SKM-1 treated with dmso at 0.1 percent for 144 hours (cell line): Measurements from ENCODE around the gene PLA2G2D.

ENCODE experiments used
- DNase-seq: peaks from one replicate; lab custom pipeline; 2025; ENCODE audit not compliant: unreplicated experiment; lab: John Stamatoyannopoulos, UW

The PLA2G2D gene

GRCh38 chr1:20089328-20090077 lies 29.8 kb downstream of the PLA2G2D start:
- no peak for DNase-seq

GRCh38 chr1:20087668-20088067 lies 31.7 kb downstream of the PLA2G2D start:
- DNase-seq: no peak

GRCh38 chr1:20086800-20087199 lies 32.5 kb downstream of the PLA2G2D start:
- no peak for DNase-seq

- DNase-seq: no peak
These were observed 36.0 kb downstream of the PLA2G2D start for GRCh38 chr1:20083178-20083944.

- no peak for DNase-seq
These were observed 36.6 kb downstream of the PLA2G2D start for GRCh38 chr1:20082772-20083171.

DNA sequence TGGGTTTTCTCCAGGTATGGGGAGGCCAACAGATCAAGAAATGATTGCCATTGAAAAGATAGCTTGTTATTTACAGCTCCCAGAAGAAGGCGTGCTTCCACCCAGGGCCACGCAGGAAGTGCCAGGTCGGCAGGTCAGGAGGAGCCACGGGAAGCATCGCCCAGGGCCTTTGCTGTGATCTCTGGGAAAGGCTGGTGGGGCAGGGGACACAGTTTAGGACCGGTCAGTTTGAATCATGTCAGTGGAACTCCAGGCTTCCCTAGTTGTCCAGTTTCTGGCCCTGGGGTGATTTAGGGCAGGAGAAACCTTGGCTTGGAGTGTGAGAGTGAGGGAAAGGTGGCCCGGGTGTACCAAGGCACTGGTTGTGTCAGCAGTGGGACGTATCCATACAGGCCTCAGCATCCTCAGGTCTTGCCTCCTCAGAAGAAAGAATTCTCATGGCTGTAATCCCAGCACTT lies 38.0 kb downstream of the PLA2G2D start:
- no peak for DNase-seq

DNA sequence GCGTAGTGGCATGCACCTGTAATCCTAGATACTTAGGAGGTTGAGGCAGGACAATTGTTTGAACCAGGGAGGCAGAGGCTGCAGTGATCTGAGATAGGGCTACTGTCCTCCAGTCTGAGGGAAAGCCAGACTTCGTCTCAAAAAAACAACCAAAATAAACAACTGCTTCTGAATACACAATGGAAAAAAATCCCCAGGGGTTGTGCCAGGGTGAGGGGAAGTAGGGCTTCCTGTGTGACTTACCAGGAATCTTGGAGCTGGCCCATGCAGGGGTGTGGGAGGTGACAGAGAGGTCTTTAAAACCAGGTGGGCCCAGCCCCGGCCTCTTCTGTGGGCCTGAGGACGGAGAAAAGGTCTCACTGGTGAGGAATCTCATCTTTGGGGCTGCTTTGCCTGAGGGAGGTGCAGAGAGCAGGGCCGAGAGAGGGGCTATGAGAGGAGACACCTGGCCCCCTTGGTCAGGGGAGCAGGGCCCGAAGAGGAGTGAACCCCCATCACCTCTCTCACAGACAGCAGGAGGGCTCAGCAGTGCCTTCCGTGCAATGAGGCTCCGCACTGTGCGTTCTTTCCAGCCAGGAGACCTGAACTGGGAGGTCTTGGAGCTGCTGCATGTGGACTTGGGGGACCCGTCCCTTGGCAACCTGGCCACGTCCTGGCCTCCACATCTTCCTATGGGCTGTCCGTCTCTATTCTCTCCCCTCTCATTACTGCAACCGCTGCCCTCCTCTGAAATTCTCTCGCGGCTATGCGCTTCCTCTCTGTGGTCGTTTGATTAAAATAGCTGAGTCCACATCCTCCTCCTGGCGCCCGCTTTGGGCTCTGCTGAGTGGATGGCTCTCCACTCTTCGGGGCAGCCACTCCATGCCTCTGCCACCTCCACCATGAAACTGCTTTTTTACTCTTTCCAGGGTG lies 38.6 kb downstream of the PLA2G2D start:
- DNase-seq: peak; percentile 2

DNA sequence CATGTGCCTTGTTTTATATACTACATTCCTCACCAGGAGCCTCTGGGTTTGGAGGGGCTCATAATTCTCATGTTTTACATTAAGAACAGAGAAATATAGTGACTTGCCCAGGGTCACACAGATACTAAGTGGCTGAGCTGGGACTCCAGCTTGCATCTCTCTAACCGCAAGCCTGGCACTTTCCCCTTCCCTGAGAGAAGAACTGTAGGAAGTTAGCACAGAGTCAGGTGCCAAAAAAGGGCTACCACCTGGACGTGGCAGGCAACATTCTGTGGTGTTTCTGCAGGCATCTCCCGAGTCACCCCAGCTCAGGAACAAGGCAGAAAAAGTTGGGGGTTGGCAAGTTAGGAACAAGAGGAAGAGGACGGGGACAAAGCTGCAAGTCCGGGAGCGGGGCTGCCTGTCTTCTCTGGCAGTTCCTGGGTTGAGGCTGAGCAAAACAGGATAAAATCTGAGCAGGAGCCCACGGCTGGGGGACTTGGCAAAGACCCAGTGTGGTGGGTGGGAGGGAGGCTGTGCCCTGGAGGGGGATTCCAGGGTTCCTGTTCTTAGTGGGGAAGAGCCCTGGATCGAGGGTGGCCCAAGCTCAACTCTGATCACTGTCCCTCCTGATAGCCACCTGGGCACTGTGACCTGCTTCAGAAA lies 39.6 kb downstream of the PLA2G2D start:
- no peak for DNase-seq

GRCh38 chr1:20078711-20079110 lies 40.6 kb downstream of the PLA2G2D start:
- DNase-seq: no peak

- DNase-seq: no peak
These were observed 41.1 kb downstream of the PLA2G2D start for GRCh38 chr1:20078171-20078651.

DNA sequence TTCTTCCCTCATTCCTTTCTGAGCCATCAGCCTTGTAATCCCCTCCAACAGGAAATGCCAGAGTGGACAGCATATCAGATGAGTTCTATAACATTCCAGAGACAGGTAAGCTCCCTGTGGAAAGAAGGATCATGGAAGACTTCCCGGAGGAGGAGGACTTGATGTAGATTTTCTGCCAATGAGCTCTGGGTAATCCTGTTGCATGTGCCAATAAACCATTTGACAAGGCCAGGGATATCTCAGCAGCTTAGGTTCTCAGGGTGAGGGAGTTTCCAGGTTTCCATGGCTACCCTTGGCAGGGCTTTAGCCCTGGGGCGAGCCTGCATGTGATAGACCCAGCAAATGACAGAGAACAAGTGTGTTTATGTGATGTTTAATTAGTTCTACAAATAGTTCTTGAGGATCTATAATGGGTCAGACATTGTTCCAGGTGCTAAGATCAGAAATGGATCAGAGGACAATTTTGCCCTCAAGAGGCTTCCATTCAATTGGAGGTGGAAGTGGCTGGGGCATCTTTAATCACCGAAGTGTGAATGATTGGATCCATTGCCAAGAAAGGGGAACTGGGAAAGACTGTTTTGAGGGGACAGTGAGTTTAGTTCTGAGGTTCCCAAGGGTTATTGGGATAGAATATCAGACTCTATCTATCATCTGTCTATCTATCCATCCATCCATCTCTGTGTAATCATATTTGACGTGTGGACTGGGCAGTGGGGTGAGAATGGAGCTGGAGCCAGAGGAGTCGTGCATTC lies 42.5 kb downstream of the PLA2G2D start:
- no peak for DNase-seq

DNA sequence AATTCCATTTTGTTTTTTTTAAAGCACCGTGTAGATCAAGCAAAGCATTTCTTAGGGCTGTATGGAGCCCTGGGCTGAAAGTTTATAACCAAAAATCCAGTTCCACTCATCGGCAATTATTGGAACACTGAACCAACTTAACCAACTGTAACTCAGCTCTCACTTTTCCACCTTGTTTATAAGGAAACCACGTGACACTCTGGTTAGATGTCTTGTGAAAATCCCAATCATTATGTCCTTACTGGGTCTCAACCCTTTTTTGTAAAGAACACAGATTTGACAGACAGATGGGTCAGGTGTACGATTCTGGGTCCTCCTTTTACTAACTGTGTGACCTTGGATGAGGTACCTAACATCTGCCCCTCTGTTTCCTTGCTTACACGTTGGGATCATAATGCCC lies 43.1 kb downstream of the PLA2G2D start:
- DNase-seq: no peak

DNA sequence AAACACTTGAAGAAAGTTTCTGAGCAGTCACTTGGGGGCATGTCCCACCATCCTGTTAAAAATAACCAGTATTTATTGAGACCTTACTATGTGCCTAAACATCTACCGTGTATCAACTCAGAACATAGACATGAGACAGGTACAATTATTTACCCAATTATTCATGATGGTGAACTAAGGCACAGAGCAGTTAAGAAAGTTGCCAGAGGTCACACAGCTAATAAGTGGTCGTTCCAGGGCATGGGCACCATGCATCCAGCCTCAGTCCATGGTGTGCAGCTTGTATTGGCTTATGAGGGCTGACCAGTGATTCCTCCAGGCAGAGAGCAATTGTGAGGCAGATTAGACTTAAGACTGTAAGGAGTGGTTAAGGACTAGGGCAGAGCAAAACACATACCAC lies 44.0 kb downstream of the PLA2G2D start:
- DNase-seq: no peak

DNA sequence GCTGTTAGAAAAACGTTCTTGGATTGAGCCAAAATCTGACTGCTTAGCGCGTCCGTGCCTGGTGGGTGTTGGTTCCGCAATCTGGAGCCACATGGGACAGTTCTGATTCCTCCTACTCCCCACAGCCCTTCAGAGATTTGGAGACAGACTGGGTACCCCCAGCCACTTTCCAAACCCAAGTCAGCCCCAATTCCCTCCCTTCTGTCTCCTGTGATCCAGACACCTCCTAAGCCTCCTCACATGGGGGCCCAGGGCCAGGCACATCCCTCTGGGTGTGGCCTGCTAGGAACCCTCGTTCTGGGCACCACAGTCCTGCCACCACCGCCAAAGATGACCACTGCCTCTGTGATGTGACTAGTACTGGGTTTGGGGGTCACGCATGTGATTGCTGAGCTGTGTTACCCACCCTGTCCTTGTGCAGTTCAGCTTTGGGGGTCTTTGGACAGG lies 44.6 kb downstream of the PLA2G2D start:
- no peak for DNase-seq

GRCh38 chr1:20074055-20074724 lies 45.1 kb downstream of the PLA2G2D start:
- no peak for DNase-seq

DNA sequence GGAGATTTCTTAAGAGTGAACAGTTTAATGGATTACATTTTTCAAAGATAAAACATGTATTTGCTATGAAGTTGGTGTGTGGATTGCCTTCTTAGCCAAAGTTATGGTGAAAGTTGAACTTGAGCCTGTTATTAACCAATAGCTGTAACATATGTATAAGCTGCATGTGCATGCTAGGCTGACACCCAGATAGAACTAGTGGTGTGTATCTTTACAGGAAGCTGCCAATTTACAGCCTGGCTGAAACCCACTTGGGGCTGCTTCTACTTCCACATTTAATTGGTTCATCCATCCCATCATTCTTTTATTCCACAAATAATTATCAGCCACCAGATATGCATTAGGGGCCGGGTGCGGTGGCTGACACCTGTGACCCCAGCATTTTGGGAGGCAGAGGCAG lies 46.1 kb downstream of the PLA2G2D start:
- no peak for DNase-seq

DNA sequence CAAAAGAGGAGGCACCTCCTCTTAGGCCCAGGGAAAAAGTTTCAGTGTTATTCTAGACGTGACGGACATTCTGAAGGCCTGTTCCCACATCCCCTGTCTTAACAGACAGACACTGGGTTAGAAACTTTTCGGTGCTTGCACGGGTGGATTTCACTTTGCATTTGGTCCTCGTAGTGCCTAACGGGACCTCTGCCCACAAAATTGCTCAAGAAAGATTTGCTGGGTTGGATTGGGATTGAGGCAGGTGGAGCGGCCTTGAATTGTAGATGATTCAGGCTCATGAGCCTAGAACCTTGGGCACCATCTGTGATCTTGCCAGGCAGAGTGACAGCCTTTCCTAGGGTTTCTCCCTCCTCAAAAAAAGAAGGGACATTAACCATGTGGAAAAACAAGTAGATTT lies 46.6 kb downstream of the PLA2G2D start:
- no peak for DNase-seq

GRCh38 chr1:20071416-20071815 lies 47.9 kb downstream of the PLA2G2D start:
- no peak for DNase-seq

GRCh38 chr1:20070357-20070756 lies 49.0 kb downstream of the PLA2G2D start:
- DNase-seq: no peak
